DOHH2 (cell line): ENCODE results near the gene TNP1.

Experiments
- H3F3A ChIP-seq: fragments of 200-600 bp; sonication (generic), shearing (Covaris generic); 2 replicates; pipeline ENCODE4 v1.6.0; 2016; ENCODE audit warnings: antibody characterized with exemption, mild to moderate bottlenecking; ENCODE audit not compliant: control insufficient read depth, insufficient read depth
- H3K27ac ChIP-seq: fragments of 200-600 bp; sonication (generic); 2 replicates; pipeline ENCODE4 v1.5.1; 2014; ENCODE audit warnings: low read depth, mild to moderate bottlenecking, low read length, moderate library complexity
- H3K27me3 ChIP-seq: fragments of 200-600 bp; sonication (generic); 2 replicates; pipeline ENCODE4 v1.6.1; 2014; ENCODE audit warnings: mild to moderate bottlenecking, low read length, mixed read lengths; ENCODE audit not compliant: control insufficient read depth
- H3K36me3 ChIP-seq: fragments of 200-600 bp; sonication (generic); 2 replicates; pipeline ENCODE4 v1.6.1; 2014; ENCODE audit warnings: mild to moderate bottlenecking, low read length, moderate library complexity, mixed read lengths; ENCODE audit not compliant: control insufficient read depth
- H3K4me1 ChIP-seq: fragments of 200-600 bp; sonication (generic); 2 replicates; pipeline ENCODE4 v1.6.1; 2014; ENCODE audit warnings: mild to moderate bottlenecking, low read length, mixed read lengths; ENCODE audit not compliant: control insufficient read depth
- H3K4me2 ChIP-seq: fragments of 200-600 bp; sonication (generic); 2 replicates; pipeline ENCODE4 v1.6.0; 2014; ENCODE audit warnings: mild to moderate bottlenecking, low read length, moderate library complexity
- H3K4me3 ChIP-seq: fragments of 200-600 bp; sonication (generic); 2 replicates; pipeline ENCODE4 v1.5.1; 2014; ENCODE audit warnings: mild to moderate bottlenecking, low read length, mixed read lengths
- H3K79me2 ChIP-seq: fragments of 200-600 bp; sonication (generic); 2 replicates; pipeline ENCODE4 v1.6.1; 2014; ENCODE audit warnings: mild to moderate bottlenecking, low read length, mixed read lengths; ENCODE audit not compliant: control insufficient read depth
- H3K9me2 ChIP-seq: fragments of 200-600 bp; sonication (generic); replicated peaks from 2 replicates; pipeline ENCODE4 v1.6.1; 2014; ENCODE audit warnings: mild to moderate bottlenecking, low read length, mixed read lengths; ENCODE audit not compliant: control insufficient read depth
- H3K9me3 ChIP-seq: fragments of 200-600 bp; sonication (generic); 2 replicates; pipeline ENCODE4 v1.6.1; 2014; ENCODE audit warnings: antibody characterized with exemption, low read length, mixed read lengths; ENCODE audit not compliant: control insufficient read depth, insufficient read depth
- H4K20me1 ChIP-seq: fragments of 200-600 bp; sonication (generic); 2 replicates; pipeline ENCODE4 v1.6.0; 2014; ENCODE audit warnings: low read depth, mild to moderate bottlenecking, antibody characterized with exemption, low read length, moderate library complexity; ENCODE audit not compliant: control insufficient read depth, insufficient read depth
- EZH2phosphoT487 ChIP-seq: fragments of 200-600 bp; sonication (generic); IDR thresholded peaks from 2 replicates; pipeline ENCODE4 v1.6.1; 2017; ENCODE audit warnings: borderline replicate concordance, mild to moderate bottlenecking, antibody characterized with exemption, low read length, moderate library complexity, mixed read lengths
- TF ChIP-seq, protein P1 (sequence below): fragments of 200-600 bp; sonication (generic); IDR thresholded peaks from one replicate; pipeline ENCODE4 v1.5.1; 2014; ENCODE audit warnings: antibody characterized with exemption, mild to moderate bottlenecking, low read depth, low read length; ENCODE audit not compliant: poor library complexity, severe bottlenecking

TNP1 gene

DNA sequence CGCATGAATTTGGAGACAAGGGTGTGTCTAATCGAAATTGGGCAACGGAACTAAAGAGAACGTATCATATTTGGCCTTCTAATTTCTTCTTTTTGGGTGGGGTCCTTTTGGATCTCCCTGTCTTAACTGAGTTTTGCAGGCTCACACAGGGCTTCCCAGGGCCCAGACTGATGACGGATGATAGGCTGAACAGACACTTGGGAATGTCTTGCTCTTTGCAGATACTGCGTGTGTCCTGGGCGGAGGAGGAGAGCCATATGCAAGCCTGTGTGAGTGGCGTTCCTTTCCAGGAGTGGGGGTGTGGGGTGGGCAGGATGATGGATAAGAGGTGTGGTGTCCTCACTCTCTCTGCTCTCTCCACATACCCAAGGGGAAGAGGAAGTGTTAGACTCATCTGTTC lies 40.1 kb downstream of the TNP1 start:
- TF ChIP-seq, protein P1, sequence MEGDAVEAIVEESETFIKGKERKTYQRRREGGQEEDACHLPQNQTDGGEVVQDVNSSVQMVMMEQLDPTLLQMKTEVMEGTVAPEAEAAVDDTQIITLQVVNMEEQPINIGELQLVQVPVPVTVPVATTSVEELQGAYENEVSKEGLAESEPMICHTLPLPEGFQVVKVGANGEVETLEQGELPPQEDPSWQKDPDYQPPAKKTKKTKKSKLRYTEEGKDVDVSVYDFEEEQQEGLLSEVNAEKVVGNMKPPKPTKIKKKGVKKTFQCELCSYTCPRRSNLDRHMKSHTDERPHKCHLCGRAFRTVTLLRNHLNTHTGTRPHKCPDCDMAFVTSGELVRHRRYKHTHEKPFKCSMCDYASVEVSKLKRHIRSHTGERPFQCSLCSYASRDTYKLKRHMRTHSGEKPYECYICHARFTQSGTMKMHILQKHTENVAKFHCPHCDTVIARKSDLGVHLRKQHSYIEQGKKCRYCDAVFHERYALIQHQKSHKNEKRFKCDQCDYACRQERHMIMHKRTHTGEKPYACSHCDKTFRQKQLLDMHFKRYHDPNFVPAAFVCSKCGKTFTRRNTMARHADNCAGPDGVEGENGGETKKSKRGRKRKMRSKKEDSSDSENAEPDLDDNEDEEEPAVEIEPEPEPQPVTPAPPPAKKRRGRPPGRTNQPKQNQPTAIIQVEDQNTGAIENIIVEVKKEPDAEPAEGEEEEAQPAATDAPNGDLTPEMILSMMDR: no peak
- Histone ChIP-seq H3K9me3 (no peaks in the 10 kb centered on the region), H3F3A (no peaks in the 10 kb centered on the region), H3K79me2 (no peaks in the 10 kb centered on the region), H3K27me3 (peaks cover 5% of the 10 kb centered on the region; the same call in 1 of the 2 replicates), H3K4me3 (no peak overlapping the region), H3K27ac (no peak overlapping the region), H3K36me3 (no peaks in the 10 kb centered on the region), H4K20me1 (no peaks in the 10 kb centered on the region), H3K4me1 (no peaks in the 10 kb centered on the region), H3K4me2 (no peak overlapping the region), H3K9me2 (no peaks in the 10 kb centered on the region)

DNA sequence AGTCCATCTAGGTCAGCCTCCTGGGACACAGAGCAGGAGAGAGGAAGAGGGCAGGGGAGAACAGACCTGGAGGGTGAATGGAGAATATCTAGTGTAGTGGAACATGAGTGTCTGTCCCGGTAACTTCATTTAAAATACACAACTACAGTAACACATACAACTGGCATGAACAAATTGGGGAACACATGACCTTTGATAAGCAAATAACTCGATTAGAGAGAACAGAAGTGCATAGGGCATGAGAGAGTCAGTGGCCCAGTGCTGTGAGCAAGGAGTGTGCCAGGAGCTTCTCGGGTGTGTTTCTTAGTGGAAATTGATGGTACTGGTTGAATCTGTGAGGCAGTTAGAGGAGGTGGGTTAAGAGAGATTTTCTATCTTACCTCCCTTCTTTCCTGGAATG lies 40.8 kb downstream of the TNP1 start:
- TF ChIP-seq, protein P1: no peak
- no peak for TF ChIP-seq EZH2phosphoT487

DNA sequence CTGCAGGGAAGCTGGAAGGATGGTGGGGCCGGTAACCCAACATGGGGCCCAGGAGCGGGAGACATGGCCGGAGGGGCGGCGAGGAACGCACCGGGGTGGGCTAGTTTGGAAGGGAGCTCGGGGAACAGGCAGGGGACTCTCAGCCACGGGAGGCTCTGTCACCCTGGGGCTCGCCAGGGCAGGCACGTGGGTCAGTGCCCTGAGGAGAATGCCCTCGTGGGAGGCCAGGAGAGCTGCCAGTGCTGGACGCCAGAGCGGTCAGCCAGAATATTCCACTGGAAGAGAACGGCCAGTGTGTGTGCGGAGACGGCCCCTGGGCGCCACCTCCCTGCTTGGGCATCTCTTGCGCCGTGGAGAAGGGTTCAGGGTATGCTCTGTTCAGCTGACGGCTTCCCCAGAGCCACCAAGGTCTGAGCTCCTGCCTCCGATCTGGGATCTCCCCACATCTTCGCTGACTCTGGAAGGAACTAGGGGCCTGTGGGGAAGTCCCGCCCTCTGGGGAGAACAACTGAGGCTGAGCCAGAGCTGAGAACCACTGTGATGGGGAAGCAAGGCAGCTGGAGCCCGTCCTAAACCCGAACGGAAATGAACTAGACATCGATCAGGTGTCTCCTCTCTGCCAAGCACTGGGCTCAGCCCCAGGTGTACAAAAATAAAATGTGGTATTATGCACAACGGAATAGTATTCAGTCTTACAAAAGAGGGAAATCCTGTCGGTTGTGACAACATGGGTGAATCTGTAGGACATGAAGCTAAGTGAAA lies 49.3 kb downstream of the TNP1 start:
- no peaks in the 10 kb centered on the region for H3K36me3 ChIP-seq
- H3K27me3 ChIP-seq: peaks cover 5% of the 10 kb centered on the region; the same call in 1 of the 2 replicates
- no peaks in the 10 kb centered on the region for H3K9me2 ChIP-seq
- H3K4me1 ChIP-seq: no peaks in the 10 kb centered on the region
- no peaks in the 10 kb centered on the region for H3K9me3 ChIP-seq
- H3K79me2 ChIP-seq: no peaks in the 10 kb centered on the region
- H3K4me3 ChIP-seq: no peak overlapping the region
- H3K27ac ChIP-seq: no peak overlapping the region
- no peaks in the 10 kb centered on the region for H4K20me1 ChIP-seq
- TF ChIP-seq EZH2phosphoT487: no peak
- TF ChIP-seq, protein P1: no peak
- H3F3A ChIP-seq: no peaks in the 10 kb centered on the region
- no peak overlapping the region for H3K4me2 ChIP-seq

More for the DNA sequence above, 40.8 kb downstream of the TNP1 start:
- Histone ChIP-seq H3K4me2 (no peak overlapping the region), H3K79me2 (no peaks in the 10 kb centered on the region), H3K9me3 (no peaks in the 10 kb centered on the region), H3K4me3 (no peak overlapping the region), H3K4me1 (no peaks in the 10 kb centered on the region), H3K9me2 (no peaks in the 10 kb centered on the region), H3K36me3 (no peaks in the 10 kb centered on the region), H3K27ac (no peak overlapping the region), H3F3A (no peaks in the 10 kb centered on the region), H4K20me1 (no peaks in the 10 kb centered on the region), H3K27me3 (peaks cover 5% of the 10 kb centered on the region; the same call in 1 of the 2 replicates)
